HEK293T (cell line): ENCODE measurements around the gene SKIC2.
"Not testable (repeated sequence)": the region's sequence is repeated elsewhere in the genome, so short reads cannot be mapped to it uniquely, and the experiment has no call there.

Source experiments
- CTCF ChIA-PET: fragments of 350-600 bp; formaldehyde crosslinking; extraction: SDS; loops from one replicate; lab custom pipeline; 2021; ENCODE audit warnings: antibody characterized with exemption, inconsistent platforms; lab: Yijun Ruan, JAX
- POLR2A ChIA-PET: fragments of 350-600 bp; formaldehyde crosslinking; extraction: SDS; loops from one replicate; lab custom pipeline; 2020; ENCODE audit warnings: antibody characterized with exemption, inconsistent platforms; lab: Yijun Ruan, JAX
- DNase-seq: peaks from one replicate; pipeline ENCODE4 v3.0.0; 2012; ENCODE audit warnings: mixed read lengths; ENCODE audit errors: extremely low spot score
- ARNT ChIP-seq: fragments of 450-650 bp; IDR thresholded peaks from 2 replicates; pipeline ENCODE4 v1.6.1; 2017; ENCODE audit warnings: mild to moderate bottlenecking
- BHLHE40 ChIP-seq: fragments of 450-650 bp; IDR thresholded peaks from 2 replicates; pipeline ENCODE4 v1.6.1; 2016; ENCODE audit warnings: mild to moderate bottlenecking, moderate library complexity, borderline replicate concordance
- CTBP1 ChIP-seq: fragments of 450-650 bp; IDR thresholded peaks from 2 replicates; pipeline ENCODE4 v1.6.1; 2016; ENCODE audit warnings: borderline replicate concordance
- ELF4 ChIP-seq: fragments of 450-650 bp; IDR thresholded peaks from 2 replicates; pipeline ENCODE4 v1.6.1; 2017; ENCODE audit warnings: antibody characterized with exemption
- FOXA1 ChIP-seq: fragments of 450-650 bp; IDR thresholded peaks from 2 replicates; pipeline ENCODE4 v1.6.1; 2016; ENCODE audit warnings: mild to moderate bottlenecking
- FOXK2 ChIP-seq: fragments of 450-650 bp; IDR thresholded peaks from 2 replicates; pipeline ENCODE4 v1.6.1; 2016; ENCODE audit warnings: mild to moderate bottlenecking
- FOXM1 ChIP-seq: fragments of 450-650 bp; IDR thresholded peaks from 2 replicates; pipeline ENCODE4 v1.6.1; 2017; ENCODE audit warnings: mild to moderate bottlenecking, borderline replicate concordance
- HDGF ChIP-seq: fragments of 450-650 bp; IDR thresholded peaks from 2 replicates; pipeline ENCODE4 v1.6.1; 2017; ENCODE audit warnings: antibody characterized with exemption, borderline replicate concordance
- L3MBTL2 ChIP-seq: fragments of 450-650 bp; conservative IDR thresholded peaks from 2 replicates; pipeline ENCODE4 v1.6.1; 2016; ENCODE audit warnings: mild to moderate bottlenecking
- LEF1 ChIP-seq: fragments of 450-650 bp; IDR thresholded peaks from 2 replicates; pipeline ENCODE4 v1.6.1; 2017; ENCODE audit warnings: mild to moderate bottlenecking, borderline replicate concordance
- NFRKB ChIP-seq: fragments of 450-650 bp; IDR thresholded peaks from 2 replicates; pipeline ENCODE4 v1.6.1; 2016; ENCODE audit warnings: mild to moderate bottlenecking, moderate library complexity
- PKNOX1 ChIP-seq: fragments of 450-650 bp; IDR thresholded peaks from 2 replicates; pipeline ENCODE4 v1.6.1; 2016
- SP1 ChIP-seq: fragments of 450-650 bp; IDR thresholded peaks from 2 replicates; pipeline ENCODE4 v1.6.1; 2017
- SUZ12 ChIP-seq: fragments of 450-650 bp; IDR thresholded peaks from 2 replicates; pipeline ENCODE4 v1.6.1; 2016; ENCODE audit warnings: mild to moderate bottlenecking
- TARDBP ChIP-seq: fragments of 450-650 bp; IDR thresholded peaks from 2 replicates; pipeline ENCODE4 v1.6.1; 2016
- ZNF384 ChIP-seq: fragments of 450-650 bp; IDR thresholded peaks from 2 replicates; pipeline ENCODE4 v1.6.1; 2016

The SKIC2 gene

GRCh38 chr6:31978831-31979230, 19.9 kb downstream of the SKIC2 start:
- ChIA-PET POLR2A (no interaction called here), CTCF (no interaction called here)
- TF ChIP-seq L3MBTL2 (no peak), FOXK2 (no peak), ZNF384 (no peak), HDGF (no peak), FOXA1 (no peak), FOXM1 (no peak)
- DNase-seq: no peak

GRCh38 chr6:31979238-31979898, 20.4 kb downstream of the SKIC2 start:
- no peak for DNase-seq
- ChIA-PET CTCF (no interaction called here), POLR2A (no interaction called here)
- TF ChIP-seq NFRKB (no peak), FOXA1 (no peak), BHLHE40 (no peak), PKNOX1 (no peak), FOXM1 (no peak), TARDBP (no peak), ARNT (no peak), SUZ12 (no peak), HDGF (no peak), LEF1 (no peak), ELF4 (no peak), CTBP1 (no peak), L3MBTL2 (no peak), ZNF384 (no peak), SP1 (no peak), FOXK2 (no peak)

GRCh38 chr6:31980195-31980876, 21.4 kb downstream of the SKIC2 start:
- POLR2A ChIA-PET: interaction anchor here (1.0 kb wide), 1 partner anchor 8 kb away, joined by 3 read pairs; the partner anchor contains the start of gene DXO
- CTCF ChIA-PET, DNase-seq: not testable (repeated sequence)

- POLR2A ChIA-PET, DNase-seq, CTCF ChIA-PET: not testable (repeated sequence)
Observed at GRCh38 chr6:31980998-31981397, 22.0 kb downstream of the SKIC2 start.

- POLR2A ChIA-PET, DNase-seq, CTCF ChIA-PET: not testable (repeated sequence)
Observed at GRCh38 chr6:31981744-31982143, 22.8 kb downstream of the SKIC2 start, which contains the start of gene C4A. C4A (plus strand) TSS chr6:31982057; CDS start chr6:31982108, 51 bp downstream.

- POLR2A ChIA-PET, DNase-seq, CTCF ChIA-PET: not testable (repeated sequence)
Observed at GRCh38 chr6:31989363-31989762, 30.4 kb downstream of the SKIC2 start.

- DNase-seq, POLR2A ChIA-PET, CTCF ChIA-PET: not testable (repeated sequence)
Observed at GRCh38 chr6:31994421-31994820, 35.4 kb downstream of the SKIC2 start.

GRCh38 chr6:31996385-31996784, 37.4 kb downstream of the SKIC2 start:
- CTCF ChIA-PET, POLR2A ChIA-PET, DNase-seq: not testable (repeated sequence)

- CTCF ChIA-PET, DNase-seq, POLR2A ChIA-PET: not testable (repeated sequence)
Observed at GRCh38 chr6:32002546-32003268, 43.7 kb downstream of the SKIC2 start.

- DNase-seq, CTCF ChIA-PET, POLR2A ChIA-PET: not testable (repeated sequence)
Observed at GRCh38 chr6:32003301-32003700, 44.3 kb downstream of the SKIC2 start.

GRCh38 chr6:32004393-32004792, 45.4 kb downstream of the SKIC2 start:
- CTCF ChIA-PET: interaction anchor here (1.1 kb wide), 1 partner anchor 52 kb away, joined by 3 read pairs; no protein-coding TSS in a partner anchor
- POLR2A ChIA-PET, DNase-seq: not testable (repeated sequence)

GRCh38 chr6:32004864-32005537, 46.0 kb downstream of the SKIC2 start:
- POLR2A ChIA-PET, DNase-seq: not testable (repeated sequence)
- CTCF ChIA-PET: interaction anchor here (1.1 kb wide), 1 partner anchor 52 kb away, joined by 3 read pairs; no protein-coding TSS in a partner anchor

- DNase-seq, POLR2A ChIA-PET: not testable (repeated sequence)
- CTCF ChIA-PET: interaction anchor here (1.1 kb wide), 1 partner anchor 53 kb away, joined by 3 read pairs; no protein-coding TSS in a partner anchor
Observed at GRCh38 chr6:32005538-32005880, 46.5 kb downstream of the SKIC2 start.
